Heart left ventricle (tissue), 16 donors: ENCODE data around the gene HOXB8. TPM values are rescaled to one million over a fixed set of nuclear protein-coding genes. Genes with fewer than 3 reads are reported as not detected.

Source experiments
- ATAC-seq, 4 donors: fragments of 200-7000 bp; cut with Tn5 transposase; one replicate each; pipeline ENCODE4 v1.9.1; 2020 to 2022; ENCODE audit warnings: moderate library complexity in 4 of 4, mild to moderate bottlenecking in 3 of 4, moderate number of reproducible peaks in 1 of 4
- DNase-seq, 5 donors: peaks; one replicate each; pipeline ENCODE4 v3.0.0-alpha.2; 2020
- H3K27ac ChIP-seq, 12 donors: fragments of 200-600 bp; sonication (generic) in 4 of 12; one replicate each; pipeline versions ENCODE4 v1.5.0 to v1.8.0; 2016 to 2022; ENCODE audit warnings: mild to moderate bottlenecking in 2 of 12
- H3K27me3 ChIP-seq, 9 donors: fragments of 200-600 bp; sonication (generic) in 2 of 9; one replicate each; pipeline versions ENCODE4 v1.5.1 to v1.8.0; 2016 to 2022; ENCODE audit warnings: mild to moderate bottlenecking in 3 of 9
- H3K36me3 ChIP-seq, 9 donors: fragments of 200-600 bp; sonication (generic) in 2 of 9; one replicate each; pipeline versions ENCODE4 v1.5.0 to v1.8.0; 2018 to 2022; ENCODE audit warnings: mild to moderate bottlenecking in 2 of 9
- H3K4me1 ChIP-seq, 12 donors: fragments of 200-600 bp; sonication (generic) in 4 of 12; one replicate each; pipeline versions ENCODE4 v1.5.0 to v1.8.0; 2016 to 2022; ENCODE audit warnings: mild to moderate bottlenecking in 3 of 12
- H3K4me3 ChIP-seq, 12 donors: fragments of 200-600 bp; sonication (generic) in 4 of 12; one replicate each; pipeline versions ENCODE4 v1.5.0 to v1.8.0; 2017 to 2022; ENCODE audit warnings: mild to moderate bottlenecking in 9 of 12, moderate library complexity in 4 of 12
- H3K9me3 ChIP-seq, 12 donors: fragments of 200-600 bp; sonication (generic) in 4 of 12; one replicate each; pipeline versions ENCODE4 v1.5.0 to v1.8.0; 2016 to 2022; ENCODE audit warnings: mild to moderate bottlenecking in 1 of 12
- CTCF ChIP-seq, 12 donors: fragments of 200-600 bp; sonication (generic) in 4 of 12; IDR thresholded peaks; one replicate each; pipeline versions ENCODE4 v1.5.0 to v1.8.0; 2018 to 2022; ENCODE audit warnings: antibody characterized with exemption in 12 of 12, mild to moderate bottlenecking in 5 of 12
- POLR2A ChIP-seq, 2 donors: fragments of 450-650 bp; IDR thresholded peaks; one replicate each; pipeline ENCODE4 v1.6.1; 2017; ENCODE audit warnings: antibody characterized with exemption in 2 of 2, mild to moderate bottlenecking in 2 of 2, moderate library complexity in 2 of 2
- WGBS, 4 donors: extraction: QIAGEN DNeasy Blood & Tissue Kit in 2 of 4; methylation state at CpG; one replicate each; pipeline versions ENCODE4 v1.1.5 to v1.1.7; 2013 to 2018; 5-methylcytosine and 5-hydroxymethylcytosine counted together
- intact Hi-C, 10 donors: fragments of 100-400 bp; cut with DNase I; formaldehyde crosslinking; loops; one replicate each; pipeline versions ENCODE4 v1.11.1 to v1.14.2; 2022
- polyA plus RNA-seq, 2 donors: library from polyadenylated mRNA; stranded (reverse); fragments of 200-250 nt; gene quantifications; one replicate each; pipeline ENCODE4 v1.2.3, GENCODE V29; 2013
- total RNA-seq, 9 donors: library from RNA; depleted of rRNA in 2 of 9; stranded (reverse); fragments of >200 nt in 2 of 9; fragmentation: NEBNext Ultra II Directional in 3 of 9; extraction: Animal tissue kit (Norgen Biotek cat#: 25700) in 3 of 9; gene quantifications; one replicate each; pipeline versions ENCODE4 v1.1.0 to v1.2.4, GENCODE V29; 2016 to 2023
- donor health status: ischemic (EF 13 %, LVEDD 7.1; RV severe dilation, severe dysfunction).
- donor health status: healthy with polysubstance abuse.
- donor health status: DM: no; HTN: yes; CAD: no.
- donor health status: DM: no; HTN: no; CAD: no.
- donor health status: ischemic (EF 25% LVEDD 6.9; RV normal size, moderate dysfunction).
- donor health status: ischemic (EF 25% LVEDD 5.7; RV mildly dilated, moderate dysfunction).
- donor health status: healthy.
- donor health status: DM: yes; HTN: yes; CAD: no.
- donor health status: ischemic (EF 35%, LVEDD 5.7; RV mildly dilated, moderate dysfunction).
- donor health status: nonischemic (EF 11% LVEDD 7.7; RV severe dilation, severe dysfunction).
- donor health status: DM: yes; HTN: yes; CAD: no.
- donor health status: PGD.
- donor health status: ischemic (EF 29% LVEDD 5.4; RV normal size, mild dysfunction).
- donor health status: nonischemic (EF 23%, LVEDD 6.1; RV moderate dilation, normal function).

Gene HOXB8
- total and polyA plus RNA-seq, 11 donors, result not detected

GRCh38 chr17:48570325-48571023 is 44.6 kb downstream of the HOXB8 start:
- DNase-seq (no peak), ATAC-seq (no peak)
- WGBS, 4 donors, result 24 to 44% (median 27%) methylated on average over 19 of the region's 19 CpGs
- no peaks in the 10 kb centered on the region for H3K9me3 ChIP-seq
- peaks cover 0 to 28% (median 0%) of the 10 kb centered on the region in 12 donors for H3K4me1 ChIP-seq
- H3K27me3 ChIP-seq, result peaks cover 16 to 100% (median 96%) of the 10 kb centered on the region in 9 donors
- intact Hi-C loops, result no loop called here
- no peaks in the 10 kb centered on the region for H3K36me3 ChIP-seq
- H3K27ac ChIP-seq, result peak overlapping the region in 3 of 12 donors; percentile 11 to 97 (median 14)
- no peak for TF ChIP-seq CTCF (IDR thresholded peaks at IDR 0.05)
- TF ChIP-seq POLR2A (IDR thresholded peaks at IDR 0.05), result no peak
- H3K4me3 ChIP-seq, result no peak overlapping the region

DNA sequence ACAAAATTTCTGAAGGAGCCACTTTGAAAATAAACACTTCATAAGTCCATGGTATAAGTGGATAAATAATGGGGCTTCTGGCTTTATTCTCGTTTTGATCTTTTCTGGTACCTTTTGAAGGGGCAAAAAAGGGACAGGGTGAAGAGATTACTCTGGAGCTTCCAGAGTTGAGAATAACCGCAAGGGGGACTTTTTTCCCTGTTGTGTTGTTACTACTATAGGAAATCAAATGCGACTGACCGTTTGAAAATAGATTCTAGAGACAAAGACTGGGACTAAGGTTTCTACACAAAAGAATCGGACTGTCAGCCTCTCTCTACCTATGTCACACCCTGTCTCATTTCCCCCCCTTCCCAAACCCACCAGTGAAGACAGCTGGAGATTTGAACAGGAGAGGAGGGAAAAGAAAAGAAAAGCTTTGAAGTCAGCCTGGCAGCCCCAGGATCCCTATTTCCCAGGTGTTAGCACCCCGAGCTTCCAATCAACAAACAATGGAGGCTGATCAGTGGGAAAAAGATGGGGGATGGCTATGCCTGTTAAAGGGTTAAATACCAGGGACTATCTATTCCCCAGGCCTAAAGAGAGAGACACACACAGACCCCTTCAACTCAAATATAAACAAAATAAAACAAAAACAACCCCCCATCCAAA is 45.3 kb downstream of the HOXB8 start:
- no peak for DNase-seq
- WGBS, 4 donors, result 24 to 43% (median 33%) methylated on average over 6 of the region's 6 CpGs
- Histone ChIP-seq H3K9me3 (no peaks in the 10 kb centered on the region), H3K36me3 (no peaks in the 10 kb centered on the region), H3K27ac (peak overlapping the region in 5 of 12 donors; percentile 11 to 97 (median 43)), H3K4me3 (no peak overlapping the region), H3K4me1 (peaks cover 0 to 32% (median 0%) of the 10 kb centered on the region in 12 donors), H3K27me3 (peaks cover 16 to 100% (median 96%) of the 10 kb centered on the region in 9 donors)
- ATAC-seq, result no peak
- intact Hi-C loops, result no loop called here
- TF ChIP-seq POLR2A (IDR thresholded peaks at IDR 0.05) (no peak), CTCF (IDR thresholded peaks at IDR 0.05) (no peak)

- intact Hi-C loops, result no loop called here
- TF ChIP-seq CTCF (IDR thresholded peaks at IDR 0.05), result no peak
- no peak for TF ChIP-seq POLR2A (IDR thresholded peaks at IDR 0.05)
- H3K9me3 ChIP-seq, result no peaks in the 10 kb centered on the region
- WGBS, 4 donors, result 19 to 34% (median 22%) methylated on average over 3 of the region's 3 CpGs
- no peaks in the 10 kb centered on the region for H3K36me3 ChIP-seq
- peak overlapping the region in 6 of 12 donors; percentile 43 to 97 (median 73) for H3K27ac ChIP-seq
- H3K27me3 ChIP-seq, result peaks cover 10 to 100% (median 97%) of the 10 kb centered on the region in 9 donors
- DNase-seq, result no peak
- ATAC-seq, result no peak
- H3K4me1 ChIP-seq, result peaks cover 0 to 37% (median 0%) of the 10 kb centered on the region in 12 donors
- peak overlapping the region in 3 of 12 donors; percentile 18 to 24 (median 19) for H3K4me3 ChIP-seq
Observed at GRCh38 chr17:48569240-48569582, 45.9 kb downstream of the HOXB8 start.

GRCh38 chr17:48568499-48569239 is 46.4 kb downstream of the HOXB8 start:
- intact Hi-C loops, result no loop called here
- Histone ChIP-seq H3K9me3 (no peaks in the 10 kb centered on the region), H3K27me3 (peaks cover 9 to 100% (median 95%) of the 10 kb centered on the region in 9 donors), H3K36me3 (no peaks in the 10 kb centered on the region), H3K4me3 (peak overlapping the region in 4 of 12 donors; percentile 15 to 24 (median 18)), H3K4me1 (peaks cover 0 to 39% (median 0%) of the 10 kb centered on the region in 12 donors), H3K27ac (peak overlapping the region in 7 of 12 donors; percentile 43 to 97 (median 71))
- DNase-seq (no peak), ATAC-seq (no peak)
- 11 to 14% (median 14%) methylated on average over 31 to 33 of the region's 33 CpGs for WGBS, 4 donors
- TF ChIP-seq POLR2A (IDR thresholded peaks at IDR 0.05) (no peak), CTCF (IDR thresholded peaks at IDR 0.05) (no peak)
